Tibial artery (tissue), 4 donors: ENCODE data around the gene SLC5A1.
"Not testable (repeated sequence)": the region's sequence is repeated elsewhere in the genome, so short reads cannot be mapped to it uniquely, and the experiment has no call there.

ENCODE experiments used
- DNase-seq, 2 donors: peaks; one replicate each; pipeline ENCODE4 v3.0.0-alpha.2; 2019
- H3K27ac ChIP-seq, 2 donors: fragments of 200-600 bp; sonication (generic) in 1 of 2; 1 replicate in 1 of 2; 2 replicates in 1 of 2; pipeline ENCODE4 v1.5.1; 2018 to 2019; ENCODE audit warnings: mild to moderate bottlenecking in 1 of 2
- H3K27me3 ChIP-seq, 2 donors: fragments of 200-600 bp; sonication (generic) in 1 of 2; one replicate each; pipeline versions ENCODE4 v1.5.1 to v1.6.0; 2016 to 2019
- H3K36me3 ChIP-seq, 3 donors: fragments of 200-600 bp; sonication (generic) in 2 of 3; one replicate each; pipeline ENCODE4 v1.5.1; 2016 to 2019; ENCODE audit warnings: mild to moderate bottlenecking in 2 of 3
- H3K4me1 ChIP-seq, 4 donors: fragments of 200-600 bp; sonication (generic) in 2 of 4; 1 replicate in 3 of 4; 2 replicates in 1 of 4; pipeline ENCODE4 v1.5.1; 2016 to 2019
- H3K4me3 ChIP-seq, 2 donors: fragments of 200-600 bp; sonication (generic) in 1 of 2; 1 replicate in 1 of 2; 2 replicates in 1 of 2; pipeline ENCODE4 v1.5.1; 2018 to 2019; ENCODE audit warnings: mild to moderate bottlenecking in 2 of 2
- H3K9me3 ChIP-seq, 3 donors: fragments of 200-600 bp; sonication (generic) in 1 of 3; one replicate each; pipeline ENCODE4 v1.5.1; 2016 to 2019
- CTCF ChIP-seq, 2 experiments: fragments of 200-600 bp in 1 of 2; fragments of 450-650 bp in 1 of 2; IDR thresholded peaks; one replicate each; pipeline ENCODE4 v1.5.1; 2017 to 2019; ENCODE audit warnings: antibody characterized with exemption in 2 of 2, mild to moderate bottlenecking in 1 of 2, moderate library complexity in 1 of 2
- intact Hi-C: fragments of 100-400 bp; cut with DNase I; formaldehyde crosslinking; loops from one replicate; pipeline ENCODE4 v1.15.0; 2023; ENCODE audit warnings: low total_unique reads

Gene SLC5A1

GRCh38 chr22:32158712-32159533, 115.9 kb downstream of the SLC5A1 start, which contains the start of gene C22orf42:
Gene C22orf42, minus strand, starts transcription at chr22:32159303. Its CDS starts 88 bp downstream, at chr22:32159215.
- no peaks in the 10 kb centered on the region for H3K4me1 ChIP-seq
- H3K27me3 ChIP-seq = peaks cover 0 to 14% of the 10 kb centered on the region in 2 donors
- H3K4me3 ChIP-seq = no peak within 1 kb of the TSS
- H3K36me3 ChIP-seq = no peaks in the 10 kb centered on the region
- DNase-seq = no peak
- intact Hi-C loops = no loop called here
- no peaks in the 10 kb centered on the region for H3K9me3 ChIP-seq
- TF ChIP-seq CTCF (IDR thresholded peaks at IDR 0.05) = no peak
- no peak within 1 kb of the TSS for H3K27ac ChIP-seq

GRCh38 chr22:32160411-32160810, 117.3 kb downstream of the SLC5A1 start:
- DNase-seq, H3K36me3 ChIP-seq, H3K27ac ChIP-seq, H3K9me3 ChIP-seq, H3K4me1 ChIP-seq, H3K4me3 ChIP-seq, intact Hi-C loops: not testable (repeated sequence)
- peaks cover 0 to 14% of the 10 kb centered on the region in 2 donors for H3K27me3 ChIP-seq
